ENCODE results near the gene PDE4A.

- TF ChIP-seq HDAC2 (IDR thresholded peaks at IDR 0.05), result no peak
- no peak for TF ChIP-seq POLR2A (IDR thresholded peaks at IDR 0.05; ENCODE audit: low read length)
- TF ChIP-seq CTCF (IDR thresholded peaks at IDR 0.05), result no peak
- TF ChIP-seq EP300 (IDR thresholded peaks at IDR 0.05), result no peak
- TF ChIP-seq RARB (CRISPR knock-in tag; IDR thresholded peaks at IDR 0.05), result no peak
- TF ChIP-seq MYC (IDR thresholded peaks at IDR 0.05; ENCODE audit: borderline replicate concordance, low read length), result no peak
- no peak for TF ChIP-seq MAX (IDR thresholded peaks at IDR 0.05)
- no peak for TF ChIP-seq REST (IDR thresholded peaks at IDR 0.05)
- TF ChIP-seq CHD4 (IDR thresholded peaks at IDR 0.05; ENCODE audit: borderline replicate concordance), result no peak
- no peak for TF ChIP-seq MAFK (IDR thresholded peaks at IDR 0.05; ENCODE audit: partially characterized antibody)
These were observed 44.1 kb downstream of the PDE4A start for GRCh38 chr19:10464456-10464855.

Measured in A549 (cell line).